H9 (cell line): Measurements from ENCODE around the gene OR2Y1. TPM values are rescaled to one million over a fixed set of nuclear protein-coding genes. Genes with fewer than 3 reads are reported as not detected.

ENCODE experiments used
- DNase-seq: peaks from one replicate; pipeline ENCODE4 v3.0.0-alpha.2; 2017
- H2AFZ ChIP-seq: one replicate; pipeline ENCODE4 v1.6.1; 2013; ENCODE audit warnings: mild to moderate bottlenecking, low read length, control low read depth, moderate library complexity
- H2AK5ac ChIP-seq: 2 replicates; pipeline ENCODE4 v1.6.1; 2013; ENCODE audit warnings: low read length, control low read depth, mixed read lengths; ENCODE audit not compliant: insufficient read length
- H2BK120ac ChIP-seq: one replicate; pipeline ENCODE4 v1.6.1; 2013; ENCODE audit warnings: low read depth, mild to moderate bottlenecking, low read length, control low read depth, inconsistent platforms; ENCODE audit not compliant: poor library complexity, severe bottlenecking
- H2BK12ac ChIP-seq: 2 replicates; pipeline ENCODE4 v1.6.1; 2013; ENCODE audit warnings: low read length, control low read depth, mixed read lengths, low read depth; ENCODE audit not compliant: insufficient read length
- H2BK15ac ChIP-seq: 2 replicates; pipeline ENCODE4 v1.6.1; 2013; ENCODE audit warnings: low read depth, low read length, control low read depth
- H2BK20ac ChIP-seq: one replicate; pipeline ENCODE4 v1.6.1; 2013; ENCODE audit warnings: low read depth, mild to moderate bottlenecking, low read length, control low read depth, inconsistent platforms; ENCODE audit not compliant: poor library complexity, severe bottlenecking
- H2BK5ac ChIP-seq: 2 replicates; pipeline ENCODE4 v1.6.1; 2013; ENCODE audit warnings: low read length, control low read depth, mixed read lengths; ENCODE audit not compliant: insufficient read length
- H3K14ac ChIP-seq: 2 replicates; pipeline ENCODE4 v1.6.1; 2013; ENCODE audit warnings: low read length, control low read depth; ENCODE audit not compliant: insufficient read depth
- H3K18ac ChIP-seq: 2 replicates; pipeline ENCODE4 v1.6.1; 2013; ENCODE audit warnings: low read depth, mild to moderate bottlenecking, mixed read lengths, low read length, control low read depth; ENCODE audit not compliant: insufficient read length
- H3K23ac ChIP-seq: 2 replicates; pipeline ENCODE4 v1.6.1; 2013; ENCODE audit warnings: low read length, control low read depth, mixed read lengths, low read depth; ENCODE audit not compliant: insufficient read length
- H3K23me2 ChIP-seq: 2 replicates; pipeline ENCODE4 v1.6.1; 2013; ENCODE audit warnings: low read depth, mild to moderate bottlenecking, mixed read lengths, low read length, control low read depth; ENCODE audit not compliant: insufficient read length, poor library complexity, severe bottlenecking
- H3K27ac ChIP-seq: 2 replicates; pipeline ENCODE4 v1.5.1; 2013; ENCODE audit warnings: low read length, control low read depth, mixed read lengths, low read depth; ENCODE audit not compliant: insufficient read length
- H3K27me3 ChIP-seq: 2 replicates; pipeline ENCODE4 v1.6.1; 2013; ENCODE audit warnings: low read length, control low read depth, inconsistent platforms; ENCODE audit not compliant: insufficient read depth
- H3K4ac ChIP-seq: 2 replicates; pipeline ENCODE4 v1.6.1; 2013; ENCODE audit warnings: low read depth, mild to moderate bottlenecking, control low read depth, inconsistent platforms, low read length, moderate library complexity
- H3K4me1 ChIP-seq: 2 replicates; pipeline ENCODE4 v1.6.1; 2013; ENCODE audit warnings: low read length, control low read depth, inconsistent platforms; ENCODE audit not compliant: insufficient read depth
- H3K4me2 ChIP-seq: 2 replicates; pipeline ENCODE4 v1.6.1; 2013; ENCODE audit warnings: low read length, control low read depth, mixed read lengths; ENCODE audit not compliant: insufficient read length, insufficient read depth
- H3K56ac ChIP-seq: 2 replicates; pipeline ENCODE4 v1.6.1; 2013; ENCODE audit warnings: low read depth, mild to moderate bottlenecking, mixed read lengths, low read length, control low read depth; ENCODE audit not compliant: insufficient read length
- H3K79me1 ChIP-seq: 2 replicates; pipeline ENCODE4 v1.6.1; 2013; ENCODE audit warnings: low read depth, mild to moderate bottlenecking, moderate library complexity, low read length, control low read depth, inconsistent platforms; ENCODE audit not compliant: insufficient read depth, poor library complexity, severe bottlenecking
- H3K79me2 ChIP-seq: 2 replicates; pipeline ENCODE4 v1.6.1; 2013; ENCODE audit warnings: low read length, control low read depth, inconsistent platforms; ENCODE audit not compliant: insufficient read depth
- H3K9ac ChIP-seq: 2 replicates; pipeline ENCODE4 v1.6.1; 2013; ENCODE audit warnings: low read length, control low read depth, mixed read lengths; ENCODE audit not compliant: insufficient read length; ENCODE audit errors: extremely low read depth
- H3K9me3 ChIP-seq: one replicate; pipeline ENCODE4 v1.6.1; 2013; ENCODE audit warnings: low read depth, low read length, inconsistent platforms; ENCODE audit not compliant: control insufficient read depth
- H3T11ph ChIP-seq: one replicate; pipeline ENCODE4 v1.6.1; 2013; ENCODE audit warnings: mild to moderate bottlenecking, low read length, control low read depth, inconsistent platforms
- H4K20me1 ChIP-seq: one replicate; pipeline ENCODE4 v1.6.1; 2013; ENCODE audit not compliant: control insufficient read depth, insufficient read length, insufficient read depth
- H4K5ac ChIP-seq: 2 replicates; pipeline ENCODE4 v1.6.1; 2013; ENCODE audit warnings: low read depth, mild to moderate bottlenecking, mixed read lengths, low read length, control low read depth; ENCODE audit not compliant: insufficient read length
- H4K8ac ChIP-seq: replicated peaks from 2 replicates; pipeline ENCODE4 v1.6.1; 2013; ENCODE audit warnings: low read length, control low read depth, mixed read lengths, low read depth; ENCODE audit not compliant: insufficient read length
- H4K91ac ChIP-seq: 2 replicates; pipeline ENCODE4 v1.6.1; 2013; ENCODE audit warnings: low read depth, mild to moderate bottlenecking, moderate library complexity, mixed read lengths, low read length, control low read depth; ENCODE audit not compliant: insufficient read length
- H3K27ac Mint-ChIP-seq, 3 experiments: 2 replicates in 2 of 3; 3 replicates in 1 of 3; pipeline ENCODE4 v1.8.0; 2020 to 2021; ENCODE audit warnings: mixed read lengths in 3 of 3, mild to moderate bottlenecking in 1 of 3, moderate library complexity in 1 of 3
- H3K27me3 Mint-ChIP-seq: 2 replicates; pipeline ENCODE4 v1.8.0; 2021; ENCODE audit warnings: low read depth, mild to moderate bottlenecking, moderate library complexity, mixed read lengths
- H3K36me3 Mint-ChIP-seq, 3 experiments: 2 replicates in 2 of 3; 3 replicates in 1 of 3; pipeline ENCODE4 v1.8.0; 2020 to 2021; ENCODE audit warnings: low read depth in 3 of 3, mixed read lengths in 3 of 3; ENCODE audit not compliant: insufficient read depth in 1 of 3
- H3K4me1 Mint-ChIP-seq, 2 experiments: 2 replicates each; pipeline ENCODE4 v1.8.0; 2020; ENCODE audit warnings: mixed read lengths in 2 of 2
- H3K4me3 Mint-ChIP-seq, 2 experiments: 2 replicates in 1 of 2; 3 replicates in 1 of 2; pipeline ENCODE4 v1.8.0; 2020 to 2021; ENCODE audit warnings: mild to moderate bottlenecking in 2 of 2, mixed read lengths in 2 of 2, moderate library complexity in 1 of 2
- H3K9me3 Mint-ChIP-seq, 2 experiments: 2 replicates in 1 of 2; 3 replicates in 1 of 2; pipeline ENCODE4 v1.8.0; 2020; ENCODE audit warnings: mild to moderate bottlenecking in 2 of 2, mixed read lengths in 2 of 2, moderate library complexity in 1 of 2
- WGBS: extraction: QIAGEN DNeasy Blood & Tissue Kit; methylation state at CpG from one replicate; pipeline ENCODE4 v1.1.7; 2013; ENCODE audit warnings: missing lambda C conversion rate, low lambda C conversion rate, mixed read lengths; ENCODE audit not compliant: insufficient read length; ENCODE audit errors: extremely low coverage; 5-methylcytosine and 5-hydroxymethylcytosine counted together
- total RNA-seq: library from RNA; stranded (reverse); gene quantifications from 2 replicates; pipeline ENCODE4 v1.2.1, GENCODE V29; 2021
- TF ChIP-seq, protein P1 (sequence below): fragments of 200-600 bp; sonication (generic); conservative IDR thresholded peaks from 3 replicates; pipeline ENCODE4 v1.8.0; 2021; ENCODE audit warnings: antibody characterized with exemption, mild to moderate bottlenecking

Gene OR2Y1
- total RNA-seq, 1 experiment from 2014 or later: not detected

DNA sequence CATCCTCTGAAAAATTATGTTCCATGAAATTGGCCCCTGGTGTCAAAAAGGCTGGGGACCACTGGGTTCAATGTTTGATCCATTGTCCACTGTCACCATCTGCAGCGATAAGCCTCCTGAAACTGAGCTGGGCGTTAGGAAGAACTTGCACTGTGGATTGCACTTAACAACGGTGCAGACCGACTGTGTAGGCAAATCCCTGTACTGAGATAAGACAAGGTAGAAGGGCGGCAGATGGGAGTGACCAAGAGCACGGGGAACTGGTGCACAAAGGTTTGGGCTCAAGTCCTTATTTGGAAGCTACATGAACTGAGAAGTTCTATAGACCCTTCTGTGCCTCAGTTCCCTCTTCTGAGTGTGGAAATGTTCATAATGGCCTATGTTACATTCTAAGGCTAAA lies 48.8 kb downstream of the OR2Y1 start:
- Mint-ChIP-seq H3K27me3 (peaks cover 10% of the 10 kb centered on the region), H3K36me3 (no peaks in the 10 kb centered on the region), H3K4me3 (no peak overlapping the region), H3K9me3 (peaks cover 0 to 2% of the 10 kb centered on the region in 2 experiments; a peak in 3 of 5 replicates), H3K27ac (no peak overlapping the region), H3K4me1 (peaks cover 14 to 25% of the 10 kb centered on the region in 2 experiments)
- Histone ChIP-seq H3K79me1 (no peaks in the 10 kb centered on the region), H4K91ac (no peak overlapping the region), H3K4me1 (peaks cover 4% of the 10 kb centered on the region), H3K4me2 (no peak overlapping the region), H2BK120ac (no peak overlapping the region), H3T11ph (no peak overlapping the region), H4K8ac (no peak overlapping the region), H2BK20ac (no peak overlapping the region), H2BK12ac (no peak overlapping the region), H3K14ac (no peak overlapping the region), H2BK15ac (no peak overlapping the region), H4K20me1 (no peaks in the 10 kb centered on the region), H3K56ac (no peak overlapping the region), H3K9me3 (no peaks in the 10 kb centered on the region), H3K23me2 (no peaks in the 10 kb centered on the region), H3K18ac (no peak overlapping the region), H3K9ac (no peak overlapping the region), H4K5ac (no peak overlapping the region), H2AFZ (no peak overlapping the region), H3K4ac (no peak overlapping the region), H2BK5ac (no peak overlapping the region), H3K27ac (no peak overlapping the region), H3K23ac (no peak overlapping the region), H3K27me3 (no peaks in the 10 kb centered on the region), H3K79me2 (no peaks in the 10 kb centered on the region), H2AK5ac (no peak overlapping the region)
- TF ChIP-seq, protein P1, sequence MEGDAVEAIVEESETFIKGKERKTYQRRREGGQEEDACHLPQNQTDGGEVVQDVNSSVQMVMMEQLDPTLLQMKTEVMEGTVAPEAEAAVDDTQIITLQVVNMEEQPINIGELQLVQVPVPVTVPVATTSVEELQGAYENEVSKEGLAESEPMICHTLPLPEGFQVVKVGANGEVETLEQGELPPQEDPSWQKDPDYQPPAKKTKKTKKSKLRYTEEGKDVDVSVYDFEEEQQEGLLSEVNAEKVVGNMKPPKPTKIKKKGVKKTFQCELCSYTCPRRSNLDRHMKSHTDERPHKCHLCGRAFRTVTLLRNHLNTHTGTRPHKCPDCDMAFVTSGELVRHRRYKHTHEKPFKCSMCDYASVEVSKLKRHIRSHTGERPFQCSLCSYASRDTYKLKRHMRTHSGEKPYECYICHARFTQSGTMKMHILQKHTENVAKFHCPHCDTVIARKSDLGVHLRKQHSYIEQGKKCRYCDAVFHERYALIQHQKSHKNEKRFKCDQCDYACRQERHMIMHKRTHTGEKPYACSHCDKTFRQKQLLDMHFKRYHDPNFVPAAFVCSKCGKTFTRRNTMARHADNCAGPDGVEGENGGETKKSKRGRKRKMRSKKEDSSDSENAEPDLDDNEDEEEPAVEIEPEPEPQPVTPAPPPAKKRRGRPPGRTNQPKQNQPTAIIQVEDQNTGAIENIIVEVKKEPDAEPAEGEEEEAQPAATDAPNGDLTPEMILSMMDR: no peak
- no peak for DNase-seq
- WGBS: no CpG with 5 or more reads among the region's 6 CpGs
